Left renal cortex interstitium (tissue), 4 donors: ENCODE measurements around the gene NME5. TPM values are rescaled to one million over a fixed set of nuclear protein-coding genes. Genes with fewer than 3 reads are reported as not detected.
"Not testable (repeated sequence)": the region's sequence is repeated elsewhere in the genome, so short reads cannot be mapped to it uniquely, and the experiment has no call there.

Source experiments
- DNase-seq, 4 donors: peaks; one replicate each; pipeline ENCODE4 v3.0.0-alpha.2; 2013; ENCODE audit warnings: low read depth in 4 of 4, low spot score in 2 of 4, missing footprints in 1 of 4
- polyA plus RNA-seq, 4 donors: library from polyadenylated mRNA; unstranded; fragments of 120-200 nt; gene quantifications; one replicate each; pipeline ENCODE4 v1.2.1, GENCODE V29; 2013; ENCODE audit not compliant: insufficient read length in 4 of 4

Gene NME5, protein sequence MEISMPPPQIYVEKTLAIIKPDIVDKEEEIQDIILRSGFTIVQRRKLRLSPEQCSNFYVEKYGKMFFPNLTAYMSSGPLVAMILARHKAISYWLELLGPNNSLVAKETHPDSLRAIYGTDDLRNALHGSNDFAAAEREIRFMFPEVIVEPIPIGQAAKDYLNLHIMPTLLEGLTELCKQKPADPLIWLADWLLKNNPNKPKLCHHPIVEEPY
- polyA plus RNA-seq, result 10 to 100 TPM; 22.4 to 27.6 (median 25.0) TPM

DNA sequence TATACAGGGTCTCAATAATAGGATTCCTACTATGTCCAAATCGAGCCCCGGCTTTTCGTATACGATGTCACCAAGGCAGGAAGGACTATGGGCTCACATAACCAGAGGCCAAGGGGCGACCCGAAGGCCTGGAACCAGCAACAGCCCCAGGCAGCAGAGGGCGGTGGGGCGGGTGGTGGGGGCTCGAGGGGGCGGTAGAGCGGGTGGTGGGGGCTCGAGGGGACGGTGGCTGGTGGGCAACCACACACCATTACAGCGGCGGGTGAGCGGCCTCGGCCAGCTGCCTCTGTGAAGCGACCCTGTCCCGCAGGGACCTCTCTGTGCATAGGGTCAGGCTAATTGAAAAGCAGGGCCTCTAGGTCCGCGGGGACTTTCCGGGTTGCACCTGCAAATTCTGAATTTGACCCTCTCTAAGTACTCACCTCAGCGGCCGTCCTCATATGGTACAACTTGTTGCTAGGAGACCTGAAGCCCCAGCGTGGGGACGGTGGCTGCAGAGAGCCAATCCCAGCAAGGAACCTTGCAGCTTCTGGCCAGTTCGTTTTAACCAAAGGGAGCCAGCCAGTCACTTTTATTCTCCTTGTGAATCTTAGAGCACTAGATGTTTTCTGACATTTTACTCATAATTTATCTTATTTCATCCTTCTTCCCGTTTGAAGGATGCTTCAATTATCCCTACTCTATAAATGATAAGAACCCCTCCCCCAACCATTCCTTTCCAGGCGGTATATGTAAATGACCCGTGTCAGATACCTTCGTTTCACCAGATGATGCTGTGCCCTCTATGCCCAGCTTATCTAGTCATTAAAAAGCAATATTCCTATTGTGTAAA is at the start of gene NME5:
Gene NME5, minus strand, starts transcription at position 480 of the 832 bp plus-strand sequence. CDS start 648 bp downstream, outside the sequence.
- peak; percentile 36 to 72 (median 54) for DNase-seq

DNA sequence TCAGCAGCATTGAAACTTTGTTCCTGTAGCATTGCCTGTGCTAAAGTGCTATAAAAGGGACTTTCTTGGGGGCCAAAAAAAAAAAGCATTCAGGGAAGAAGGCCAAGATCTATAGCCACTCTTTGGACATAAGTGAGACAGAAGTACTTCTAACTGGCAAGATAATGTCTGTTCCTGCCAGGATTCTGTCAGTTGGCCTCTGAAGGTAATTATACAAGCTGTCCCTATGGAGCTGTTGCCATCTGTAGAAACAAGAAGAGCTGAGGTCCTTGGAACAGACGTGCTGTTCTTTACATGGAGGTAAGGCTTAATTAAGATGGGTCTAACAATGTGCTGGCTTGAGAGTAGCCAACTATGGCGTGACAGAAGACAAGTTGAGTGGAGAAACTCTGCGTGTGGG is 49.4 kb upstream of the NME5 start:
- DNase-seq, result no peak

- no peak for DNase-seq
These were observed 46.8 kb upstream of the NME5 start for GRCh38 chr5:138186002-138186447.

GRCh38 chr5:138182808-138183207 is 43.6 kb upstream of the NME5 start:
- DNase-seq, result no peak

GRCh38 chr5:138180841-138181240 is 41.6 kb upstream of the NME5 start:
- no peak for DNase-seq

GRCh38 chr5:138180183-138180782 is 41.1 kb upstream of the NME5 start:
- DNase-seq, result peak in 2 of 4 donors; percentile 37 to 45

GRCh38 chr5:138179277-138179857 is 40.1 kb upstream of the NME5 start:
- DNase-seq, result no peak

- DNase-seq, result peak; percentile 90 to 99 (median 96)
These were observed 39.5 kb upstream of the NME5 start, which contains the start of the genes BRD8 and KIF20A for GRCh38 chr5:138178516-138179276. Gene BRD8, minus strand, starts transcription at chr5:138178630. Its CDS starts 16 bp downstream, at chr5:138178614. Gene KIF20A, plus strand, starts transcription at chr5:138179112. Its CDS starts 569 bp downstream, at chr5:138179681.

DNA sequence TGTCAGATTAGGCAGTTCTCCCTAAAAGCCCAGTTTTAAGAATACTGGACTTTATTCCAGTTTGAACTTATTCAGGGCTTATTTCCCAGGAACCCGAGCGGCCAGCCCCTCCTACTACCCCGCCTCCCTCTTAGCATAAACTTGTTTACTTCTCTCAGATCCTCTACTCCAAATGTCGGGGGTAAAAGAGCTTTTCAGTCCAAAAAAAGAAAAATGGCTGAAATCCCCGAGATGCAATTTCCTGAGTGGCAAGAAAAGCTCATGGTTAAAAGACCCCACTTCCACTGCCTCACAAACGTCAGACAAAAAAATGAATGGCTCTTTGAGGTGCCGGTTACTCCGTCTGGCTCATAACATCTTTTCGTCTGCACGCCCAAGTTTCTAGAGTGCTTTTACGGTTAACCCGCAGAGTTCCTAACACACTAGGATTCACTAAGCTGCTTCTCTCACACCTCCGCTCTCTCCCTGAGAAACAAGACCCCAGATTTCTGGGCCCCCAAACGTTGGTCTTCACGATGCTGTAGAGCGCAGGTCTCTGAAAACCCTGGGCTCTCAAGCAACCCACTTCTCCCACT is 38.8 kb upstream of the NME5 start:
- peak; percentile 23 to 41 (median 30) for DNase-seq

GRCh38 chr5:138170299-138170698 is 31.1 kb upstream of the NME5 start:
- DNase-seq, result no peak

DNA sequence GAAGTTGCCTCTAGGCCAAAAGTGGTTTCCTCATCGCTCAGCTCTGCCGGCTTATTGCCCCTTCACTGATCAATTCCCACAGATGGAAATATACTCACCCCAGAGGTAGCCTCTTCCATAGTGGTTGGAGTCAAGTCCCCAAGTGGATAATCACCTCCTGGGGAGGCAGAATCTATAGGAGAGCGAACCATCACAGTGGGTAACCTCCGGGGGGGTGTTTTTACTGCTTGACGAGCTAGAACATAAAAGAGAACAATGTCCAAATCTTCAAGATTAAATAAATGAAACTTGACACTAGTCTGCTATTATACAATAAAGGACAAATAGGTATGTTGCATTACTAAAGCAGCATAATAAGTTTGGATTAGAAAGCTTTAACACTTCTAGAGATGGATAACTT is 29.9 kb upstream of the NME5 start:
- no peak for DNase-seq

GRCh38 chr5:138163721-138164120 is 24.5 kb upstream of the NME5 start:
- DNase-seq, result no peak

GRCh38 chr5:138160706-138161105 is 21.5 kb upstream of the NME5 start:
- DNase-seq, result no peak

DNA sequence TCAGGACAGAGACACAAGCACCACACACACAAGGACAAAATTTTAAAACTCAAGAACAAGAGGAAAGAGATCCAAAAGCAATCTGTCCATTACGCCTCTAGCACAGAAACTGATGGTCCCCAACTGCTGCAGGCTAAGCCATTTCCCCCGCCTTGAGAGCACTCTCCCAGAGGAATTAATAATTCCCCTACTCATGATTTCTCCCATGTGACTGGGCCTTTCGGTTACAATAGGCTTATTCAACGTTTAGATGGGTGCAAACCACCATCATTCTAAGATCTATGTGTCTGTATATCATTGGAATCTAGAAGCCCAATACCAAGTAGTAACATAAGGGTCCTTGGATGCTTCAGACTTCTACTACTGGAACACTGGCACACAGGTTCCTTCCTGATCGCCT is 20.4 kb upstream of the NME5 start:
- DNase-seq, result no peak

DNA sequence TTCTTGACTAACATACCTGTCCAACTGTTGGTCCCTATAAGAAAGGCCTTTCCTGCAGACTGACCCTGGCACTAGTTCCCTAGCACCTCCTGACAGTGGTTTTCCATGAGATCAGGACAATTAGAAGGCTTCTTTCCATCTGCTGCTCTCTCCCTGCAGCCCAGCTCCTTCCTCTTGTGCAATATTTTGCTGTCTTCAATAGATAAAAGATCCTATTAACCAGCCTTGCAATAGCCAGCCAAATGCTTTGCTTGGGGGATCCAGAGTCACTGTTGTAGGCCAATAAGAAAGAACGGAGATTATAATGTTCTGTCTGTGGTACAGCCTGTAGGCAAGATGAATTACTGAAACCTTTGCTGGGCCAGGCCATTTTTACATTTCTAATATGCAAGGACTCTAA is 18.4 kb upstream of the NME5 start:
- DNase-seq, result no peak

DNA sequence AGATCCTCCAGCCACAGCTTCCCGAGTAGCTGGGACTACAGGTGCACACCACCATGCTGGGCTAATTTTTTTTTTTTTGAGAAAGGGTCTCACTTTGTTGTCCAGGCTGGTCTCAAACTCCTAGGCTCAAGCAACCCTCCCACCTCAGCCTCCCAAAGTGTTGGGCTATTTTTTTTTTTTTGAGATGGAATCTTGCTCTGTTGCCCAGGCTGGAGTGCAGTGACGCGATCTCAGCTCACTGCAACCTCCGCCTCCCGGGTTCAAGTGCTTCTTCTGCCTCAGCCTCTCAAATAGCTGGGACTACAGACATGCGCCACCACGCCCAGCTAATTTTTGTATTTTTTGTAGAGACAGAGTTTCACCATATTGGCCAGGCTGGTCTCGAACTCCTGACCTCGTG is 16.7 kb upstream of the NME5 start:
- not testable (repeated sequence) for DNase-seq

DNA sequence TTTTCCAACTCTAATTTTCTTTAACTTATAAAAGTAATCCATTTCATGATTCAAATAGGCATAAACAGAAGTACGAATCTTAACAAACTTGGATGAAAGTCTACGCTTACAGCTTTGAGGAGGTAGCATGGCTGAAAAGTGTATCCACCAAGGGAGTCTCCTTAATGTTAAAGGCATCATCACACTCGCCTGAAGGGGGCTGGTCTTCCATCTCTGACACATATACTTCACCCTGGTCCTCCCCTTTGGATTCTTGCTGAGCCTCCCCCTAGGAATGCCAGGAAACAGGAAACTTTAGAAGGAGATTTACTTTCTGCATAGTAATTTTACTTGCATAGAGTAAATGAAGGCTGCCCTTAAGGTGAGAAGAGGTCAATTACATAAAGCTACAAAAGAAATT is 10.3 kb upstream of the NME5 start:
- DNase-seq, result no peak

- DNase-seq, result no peak
These were observed 9.6 kb upstream of the NME5 start for GRCh38 chr5:138148811-138149210.

DNA sequence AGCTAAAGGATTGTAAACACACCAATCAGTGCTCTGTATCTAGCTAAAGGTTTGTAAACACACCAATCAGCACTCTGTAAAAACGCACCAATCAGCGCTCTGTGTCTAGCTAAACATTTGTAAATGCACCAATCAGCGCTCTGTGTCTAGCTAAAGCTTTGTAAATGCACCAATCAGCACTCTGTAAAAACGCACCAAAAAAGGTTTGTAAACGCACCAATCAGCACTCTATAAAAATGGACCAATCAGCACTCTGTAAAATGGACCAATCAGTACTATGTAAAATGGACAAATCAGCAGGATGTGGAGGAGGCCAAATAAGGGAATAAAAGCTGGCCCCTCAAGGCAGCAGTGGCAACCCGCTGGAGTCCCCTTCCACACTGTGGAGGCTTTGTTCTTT is 4.3 kb upstream of the NME5 start:
- not testable (repeated sequence) for DNase-seq

DNA sequence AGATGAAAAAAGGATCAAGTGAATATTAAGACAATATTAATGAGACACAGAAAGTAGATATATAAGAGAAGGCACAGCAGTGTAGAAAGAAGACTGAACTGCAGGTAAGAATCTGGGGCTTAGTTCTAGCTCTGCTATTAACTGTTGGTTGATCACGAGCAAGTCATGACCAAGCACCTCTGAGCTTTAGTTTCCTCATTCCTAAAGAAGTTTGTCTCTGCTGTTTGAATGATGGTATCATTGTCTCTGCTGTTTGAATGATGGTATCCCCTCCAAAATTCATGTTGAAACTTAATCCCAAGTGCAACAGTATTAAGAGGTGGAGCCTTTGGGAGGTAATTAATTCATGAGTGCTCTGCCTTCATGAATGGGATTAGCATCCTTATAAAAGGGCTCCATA is 2.5 kb upstream of the NME5 start:
- no peak for DNase-seq
